VCaP (cell line): Measurements from ENCODE around the gene PSTPIP1.

Experiments used
- H3K27ac ChIP-seq: fragments of 450-650 bp; 2 replicates; pipeline ENCODE4 v1.5.1; 2017
- CTCF ChIP-seq: fragments of 450-650 bp; conservative IDR thresholded peaks from 2 replicates; pipeline ENCODE4 v1.5.1; 2017; ENCODE audit warnings: mild to moderate bottlenecking, moderate library complexity

Gene PSTPIP1

GRCh38 chr15:76988867-76989780 is 5.8 kb upstream of the PSTPIP1 start:
- no peak for TF ChIP-seq CTCF
- H3K27ac ChIP-seq = no peak overlapping the region

- TF ChIP-seq CTCF = no peak
- H3K27ac ChIP-seq = peak overlapping the region; percentile 21; the same call in 1 of the 2 replicates
These were observed 3.9 kb upstream of the PSTPIP1 start for GRCh38 chr15:76991048-76991447.

- no peak for TF ChIP-seq CTCF
These were observed 2.9 kb upstream of the PSTPIP1 start for GRCh38 chr15:76991741-76992645.

GRCh38 chr15:76993114-76993725 is 1.7 kb upstream of the PSTPIP1 start:
- no peak for TF ChIP-seq CTCF
- no peak overlapping the region for H3K27ac ChIP-seq

More at GRCh38 chr15:76991741-76992645, 2.9 kb upstream of the PSTPIP1 start:
- H3K27ac ChIP-seq = peak overlapping the region; percentile 21; the same call in 1 of the 2 replicates

GRCh38 chr15:76994001-76994400 is 925 bp upstream of the PSTPIP1 start:
- H3K27ac ChIP-seq = no peak overlapping the region

GRCh38 chr15:76994496-76994895 is 430 bp upstream of the PSTPIP1 start:
- H3K27ac ChIP-seq = no peak overlapping the region

More at GRCh38 chr15:76994001-76994400, 925 bp upstream of the PSTPIP1 start:
- no peak for TF ChIP-seq CTCF

More at GRCh38 chr15:76994496-76994895, 430 bp upstream of the PSTPIP1 start:
- no peak for TF ChIP-seq CTCF
